Panc1 (cell line): ENCODE measurements around the gene FAM222B.

Source experiments
- CTCF ChIP-seq: fragments of 450-650 bp; IDR thresholded peaks from 2 replicates; pipeline ENCODE4 v1.5.1; 2017; ENCODE audit warnings: mild to moderate bottlenecking
- POLR2AphosphoS5 ChIP-seq: IDR thresholded peaks from 2 replicates; pipeline ENCODE4 v1.6.1; 2012; ENCODE audit warnings: mild to moderate bottlenecking, low read depth, low read length, moderate library complexity
- SIN3A ChIP-seq: IDR thresholded peaks from 2 replicates; pipeline ENCODE4 v1.6.1; 2012; ENCODE audit warnings: low read depth, mild to moderate bottlenecking, low read length, moderate library complexity, borderline replicate concordance; ENCODE audit not compliant: insufficient read depth

DNA sequence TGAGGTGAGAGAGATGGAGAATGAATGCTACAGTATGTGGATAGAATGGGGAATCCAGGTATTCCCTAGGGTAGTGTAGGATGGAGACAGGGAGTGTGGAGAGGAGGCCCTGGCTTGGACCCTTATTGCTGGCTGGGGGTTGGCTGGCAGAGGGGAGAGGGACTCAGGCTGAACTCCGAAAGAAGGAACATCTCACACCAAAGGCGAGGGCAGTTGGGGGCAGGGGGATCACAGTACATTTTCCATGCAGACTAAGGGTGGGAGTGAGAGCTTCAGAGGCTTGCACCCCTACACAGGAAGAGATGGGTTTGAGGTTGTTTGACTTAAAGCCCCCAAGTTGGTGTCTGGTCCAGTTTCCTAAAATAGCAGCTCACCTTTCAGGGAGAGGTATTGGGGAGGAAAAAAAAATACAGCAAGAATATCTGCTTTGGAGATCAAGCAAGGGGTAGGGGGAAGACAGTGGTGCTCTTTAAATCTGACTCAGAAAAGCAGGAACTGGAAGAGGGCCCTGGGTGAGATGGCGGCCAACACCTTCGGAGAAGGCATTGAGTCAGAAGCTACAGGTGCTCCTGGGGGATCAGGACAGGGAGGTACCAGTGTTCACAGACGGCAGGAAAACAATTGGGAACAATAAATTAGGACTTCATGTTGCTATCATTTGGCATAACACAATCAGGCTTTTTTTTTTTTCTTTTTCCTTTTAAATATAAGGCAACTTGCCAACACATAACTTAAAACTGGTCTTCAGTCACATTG lies 86.4 kb downstream of the FAM222B start:
- TF ChIP-seq CTCF (no peak), POLR2AphosphoS5 (no peak), SIN3A (no peak)
